GM12891 (cell line): ENCODE measurements around the gene THSD7B.
"Not testable (repeated sequence)": the region's sequence is repeated elsewhere in the genome, so short reads cannot be mapped to it uniquely, and the experiment has no call there.

Source experiments
- POLR2A ChIP-seq: IDR thresholded peaks from 2 replicates; pipeline ENCODE4 v1.6.1; 2011; ENCODE audit warnings: low read depth, low read length, control low read depth
- POU2F2 ChIP-seq: IDR thresholded peaks from 2 replicates; pipeline ENCODE4 v1.6.1; 2011; ENCODE audit warnings: low read depth, mild to moderate bottlenecking, control low read depth, low read length, moderate library complexity
- TAF1 ChIP-seq: IDR thresholded peaks from 2 replicates; pipeline ENCODE4 v1.6.1; 2011; ENCODE audit warnings: low read depth, low read length, control low read depth

- not testable (repeated sequence) for TF ChIP-seq TAF1, POU2F2, POLR2A
Observed at GRCh38 chr2:137700250-137700649, 934.9 kb downstream of the THSD7B start.
